ENCODE measurements around the gene VEPH1. TPM values are rescaled to one million over a fixed set of nuclear protein-coding genes. Genes with fewer than 3 reads are reported as not detected.

VEPH1 gene
- polyA plus RNA-seq, 2 of the 4 experiments (the other 2 are of a cell fraction) = 0.04 to 0.16 TPM

GRCh38 chr3:157261000-157261399, 242.2 kb downstream of the VEPH1 start:
- no peak for TF ChIP-seq TP53 (CRISPR knock-in tag; IDR thresholded peaks at IDR 0.05)
- no peak for TF ChIP-seq HOXA7 (CRISPR knock-in tag; IDR thresholded peaks at IDR 0.05)
- TF ChIP-seq EHMT2 (IDR thresholded peaks at IDR 0.05; ENCODE audit: low read depth) = no peak
- TF ChIP-seq MAFK (IDR thresholded peaks at IDR 0.05; ENCODE audit: partially characterized antibody) = no peak
- no peak for TF ChIP-seq KDM5A (IDR thresholded peaks at IDR 0.05)
- no peak for TF ChIP-seq NFE2L2 (conservative IDR thresholded peaks at IDR 0.05; ENCODE audit: low read length)
- TF ChIP-seq, protein P1, sequence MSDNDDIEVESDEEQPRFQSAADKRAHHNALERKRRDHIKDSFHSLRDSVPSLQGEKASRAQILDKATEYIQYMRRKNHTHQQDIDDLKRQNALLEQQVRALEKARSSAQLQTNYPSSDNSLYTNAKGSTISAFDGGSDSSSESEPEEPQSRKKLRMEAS (IDR thresholded peaks at IDR 0.05) = no peak
- no peak for TF ChIP-seq TFCP2L1 (CRISPR knock-in tag; IDR thresholded peaks at IDR 0.05)
- TF ChIP-seq, protein P2, sequence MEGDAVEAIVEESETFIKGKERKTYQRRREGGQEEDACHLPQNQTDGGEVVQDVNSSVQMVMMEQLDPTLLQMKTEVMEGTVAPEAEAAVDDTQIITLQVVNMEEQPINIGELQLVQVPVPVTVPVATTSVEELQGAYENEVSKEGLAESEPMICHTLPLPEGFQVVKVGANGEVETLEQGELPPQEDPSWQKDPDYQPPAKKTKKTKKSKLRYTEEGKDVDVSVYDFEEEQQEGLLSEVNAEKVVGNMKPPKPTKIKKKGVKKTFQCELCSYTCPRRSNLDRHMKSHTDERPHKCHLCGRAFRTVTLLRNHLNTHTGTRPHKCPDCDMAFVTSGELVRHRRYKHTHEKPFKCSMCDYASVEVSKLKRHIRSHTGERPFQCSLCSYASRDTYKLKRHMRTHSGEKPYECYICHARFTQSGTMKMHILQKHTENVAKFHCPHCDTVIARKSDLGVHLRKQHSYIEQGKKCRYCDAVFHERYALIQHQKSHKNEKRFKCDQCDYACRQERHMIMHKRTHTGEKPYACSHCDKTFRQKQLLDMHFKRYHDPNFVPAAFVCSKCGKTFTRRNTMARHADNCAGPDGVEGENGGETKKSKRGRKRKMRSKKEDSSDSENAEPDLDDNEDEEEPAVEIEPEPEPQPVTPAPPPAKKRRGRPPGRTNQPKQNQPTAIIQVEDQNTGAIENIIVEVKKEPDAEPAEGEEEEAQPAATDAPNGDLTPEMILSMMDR (IDR thresholded peaks at IDR 0.05) = no peak
- ChIA-PET CTCF (no interaction called here), POLR2A (no interaction called here)
- H3K4me2 ChIP-seq = no peak overlapping the region
- DNase-seq (ENCODE audit: low read depth in 1 of 2, low spot score in 1 of 2) = no peak
- no peak overlapping the region for H3K27ac ChIP-seq
- no peak overlapping the region for H3K4me3 ChIP-seq
- 68% methylated on average over 6 of the region's 6 CpGs for WGBS (ENCODE audit: missing lambda C conversion rate)
- no peaks in the 10 kb centered on the region for H3K9me3 ChIP-seq
- no peaks in the 10 kb centered on the region; the same call in 2 of the 3 replicates for H3K4me1 ChIP-seq
- FAIRE-seq = no peak
- ATAC-seq = no peak

DNA sequence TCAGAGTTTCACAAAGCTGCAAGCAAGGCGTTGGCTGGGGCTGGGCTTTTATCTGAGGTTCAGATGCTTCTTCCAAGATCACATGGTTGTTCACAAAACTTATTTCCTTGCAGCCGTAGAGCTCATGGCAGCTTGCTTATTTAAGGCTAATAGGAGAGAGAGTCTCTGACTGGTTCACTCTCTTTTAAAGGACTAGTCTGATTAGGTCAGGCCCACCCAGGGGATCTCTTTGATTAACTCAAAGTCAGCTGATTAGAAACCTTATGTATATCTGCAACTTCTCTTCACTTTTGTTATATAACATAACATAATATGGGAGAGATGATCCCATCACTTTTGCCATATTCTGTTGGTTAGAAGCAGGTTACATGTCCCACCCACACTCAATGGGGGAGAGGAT, 243.4 kb downstream of the VEPH1 start:
- no peak for TF ChIP-seq POLR2A (IDR thresholded peaks at IDR 0.05; ENCODE audit: low read length)
- TF ChIP-seq, protein P2 (IDR thresholded peaks at IDR 0.05) = no peak
- TF ChIP-seq, protein P3, sequence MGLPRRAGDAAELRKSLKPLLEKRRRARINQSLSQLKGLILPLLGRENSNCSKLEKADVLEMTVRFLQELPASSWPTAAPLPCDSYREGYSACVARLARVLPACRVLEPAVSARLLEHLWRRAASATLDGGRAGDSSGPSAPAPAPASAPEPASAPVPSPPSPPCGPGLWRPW (IDR thresholded peaks at IDR 0.05) = no peak
- TF ChIP-seq EHMT2 (IDR thresholded peaks at IDR 0.05; ENCODE audit: low read depth) = no peak
- no peak for TF ChIP-seq TP53 (CRISPR knock-in tag; IDR thresholded peaks at IDR 0.05)
- no peak for TF ChIP-seq ZSCAN20 (CRISPR knock-in tag; IDR thresholded peaks at IDR 0.05)
- TF ChIP-seq BCL3 (IDR thresholded peaks at IDR 0.05) = no peak
- TF ChIP-seq NR3C1 (IDR thresholded peaks at IDR 0.05) = no peak
- TF ChIP-seq MYC (IDR thresholded peaks at IDR 0.05; ENCODE audit: borderline replicate concordance, low read length) = no peak
- TF ChIP-seq HEYL (CRISPR knock-in tag; IDR thresholded peaks at IDR 0.05) = no peak
- TF ChIP-seq, protein P4, sequence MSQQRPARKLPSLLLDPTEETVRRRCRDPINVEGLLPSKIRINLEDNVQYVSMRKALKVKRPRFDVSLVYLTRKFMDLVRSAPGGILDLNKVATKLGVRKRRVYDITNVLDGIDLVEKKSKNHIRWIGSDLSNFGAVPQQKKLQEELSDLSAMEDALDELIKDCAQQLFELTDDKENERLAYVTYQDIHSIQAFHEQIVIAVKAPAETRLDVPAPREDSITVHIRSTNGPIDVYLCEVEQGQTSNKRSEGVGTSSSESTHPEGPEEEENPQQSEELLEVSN (IDR thresholded peaks at IDR 0.05; ENCODE audit: borderline replicate concordance, low read depth) = no peak
- no peak for TF ChIP-seq NFE2L2 (conservative IDR thresholded peaks at IDR 0.05; ENCODE audit: low read length)
- TF ChIP-seq HOXB5 (CRISPR knock-in tag; IDR thresholded peaks at IDR 0.05) = no peak
- TF ChIP-seq FOXS1 (CRISPR knock-in tag; IDR thresholded peaks at IDR 0.05) = no peak
- TF ChIP-seq, protein P5, sequence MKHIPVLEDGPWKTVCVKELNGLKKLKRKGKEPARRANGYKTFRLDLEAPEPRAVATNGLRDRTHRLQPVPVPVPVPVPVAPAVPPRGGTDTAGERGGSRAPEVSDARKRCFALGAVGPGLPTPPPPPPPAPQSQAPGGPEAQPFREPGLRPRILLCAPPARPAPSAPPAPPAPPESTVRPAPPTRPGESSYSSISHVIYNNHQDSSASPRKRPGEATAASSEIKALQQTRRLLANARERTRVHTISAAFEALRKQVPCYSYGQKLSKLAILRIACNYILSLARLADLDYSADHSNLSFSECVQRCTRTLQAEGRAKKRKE (CRISPR knock-in tag; IDR thresholded peaks at IDR 0.05; ENCODE audit: low read depth) = no peak
- ChIA-PET CTCF (no interaction called here), POLR2A (no interaction called here)
- Histone ChIP-seq H3K4me3 (no peak overlapping the region), H3K9me3 (no peaks in the 10 kb centered on the region), H3K27ac (no peak overlapping the region), H3K4me1 (no peaks in the 10 kb centered on the region; the same call in 2 of the 3 replicates), H3K4me2 (no peak overlapping the region)
- DNase-seq (ENCODE audit: low read depth in 1 of 2, low spot score in 1 of 2) (no peak), FAIRE-seq (no peak), ATAC-seq (no peak)
- 56% methylated on average over 2 of the region's 2 CpGs for WGBS (ENCODE audit: missing lambda C conversion rate)

Data from A549 (cell line).